Stimulated activated CD4-positive, alpha-beta T cell treated with anti-CD3 and anti-CD28 coated beads, TNF-alpha, amount 100 ng/mL, for 48 hours (primary cell): ENCODE measurements around the gene CNTNAP4.

Experiments
- DNase-seq, 3 donors: peaks; one replicate each; pipeline ENCODE4 v3.0.0-alpha.2; 2020; ENCODE audit warnings: low read depth in 3 of 3

CNTNAP4 gene

GRCh38 chr16:76583466-76583865, 306.3 kb downstream of the CNTNAP4 start:
- no peak for DNase-seq

- no peak for DNase-seq
Measured at GRCh38 chr16:76583945-76584344, 306.7 kb downstream of the CNTNAP4 start.

- no peak for DNase-seq
Measured at GRCh38 chr16:76598498-76598897, 321.3 kb downstream of the CNTNAP4 start.

GRCh38 chr16:76607317-76607716, 330.1 kb downstream of the CNTNAP4 start:
- DNase-seq, result no peak
